ENCODE measurements around the gene TAF6. TPM values are rescaled to one million over a fixed set of nuclear protein-coding genes. Genes with fewer than 3 reads are reported as not detected.
A peak's percentile ranks its signal among the peaks of the same experiment; 100 is the strongest.

Gene TAF6
- polyA plus RNA-seq, 2 of the 4 experiments (the other 2 are of a cell fraction) = 36.2 to 57.0 TPM

GRCh38 chr7:100074841-100075240 is 44.3 kb downstream of the TAF6 start:
- no peak overlapping the region for H3K4me3 ChIP-seq
- CTCF ChIA-PET = interaction anchor here (0.5 to 1.7 kb wide), 4 partner anchors 25 to 538 kb away, joined by 3 to 4 read pairs (median 4); no protein-coding TSS in a partner anchor

GRCh38 chr7:100072462-100072861 is 46.7 kb downstream of the TAF6 start:
- CTCF ChIA-PET = interaction anchor here (0.9 to 1.1 kb wide), 4 partner anchors 8 to 95 kb away, joined by 3 to 4 read pairs (median 3); no protein-coding TSS in a partner anchor
- FAIRE-seq = no peak
- peaks cover 100% of the 10 kb centered on the region for H3K9me3 ChIP-seq
- POLR2A ChIA-PET = interaction anchor here (1.9 kb wide), 1 partner anchor 28 kb away, joined by 5 read pairs; the partner anchor contains the start of genes AP4M1 and MCM7
- no peak for DNase-seq (ENCODE audit: low read depth in 1 of 2, low spot score in 1 of 2)
- no peak overlapping the region for H3K4me3 ChIP-seq
- no peak overlapping the region for H3K4me2 ChIP-seq
- 94% methylated on average over 10 of the region's 10 CpGs for WGBS (ENCODE audit: missing lambda C conversion rate)
- no peak for ATAC-seq
- no peaks in the 10 kb centered on the region for H3K4me1 ChIP-seq
- H3K27ac ChIP-seq = no peak overlapping the region
- TF ChIP-seq, protein P1, sequence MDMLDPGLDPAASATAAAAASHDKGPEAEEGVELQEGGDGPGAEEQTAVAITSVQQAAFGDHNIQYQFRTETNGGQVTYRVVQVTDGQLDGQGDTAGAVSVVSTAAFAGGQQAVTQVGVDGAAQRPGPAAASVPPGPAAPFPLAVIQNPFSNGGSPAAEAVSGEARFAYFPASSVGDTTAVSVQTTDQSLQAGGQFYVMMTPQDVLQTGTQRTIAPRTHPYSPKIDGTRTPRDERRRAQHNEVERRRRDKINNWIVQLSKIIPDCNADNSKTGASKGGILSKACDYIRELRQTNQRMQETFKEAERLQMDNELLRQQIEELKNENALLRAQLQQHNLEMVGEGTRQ (IDR thresholded peaks at IDR 0.05) = no peak
- TF ChIP-seq RCOR1 (IDR thresholded peaks at IDR 0.05; ENCODE audit: low read depth, low read length) (no peak), GATA3 (IDR thresholded peaks at IDR 0.05; ENCODE audit: borderline replicate concordance) (no peak), MAZ (IDR thresholded peaks at IDR 0.05; ENCODE audit: borderline replicate concordance, low read depth, low read length) (no peak), CBX2 (IDR thresholded peaks at IDR 0.05; ENCODE audit: borderline replicate concordance, low read depth) (no peak), HOXA7 (CRISPR knock-in tag; IDR thresholded peaks at IDR 0.05) (no peak), ATOH8 (CRISPR knock-in tag; IDR thresholded peaks at IDR 0.05; ENCODE audit: low read depth) (no peak), TFCP2L1 (CRISPR knock-in tag; IDR thresholded peaks at IDR 0.05) (no peak), HDAC2 (IDR thresholded peaks at IDR 0.05) (no peak), MYC (IDR thresholded peaks at IDR 0.05; ENCODE audit: borderline replicate concordance, low read length) (no peak), KDM5A (IDR thresholded peaks at IDR 0.05) (no peak), HEYL (CRISPR knock-in tag; IDR thresholded peaks at IDR 0.05) (no peak), CTCF (IDR thresholded peaks at IDR 0.05) (no peak), CBX8 (IDR thresholded peaks at IDR 0.05) (no peak), POLR2AphosphoS2 (conservative IDR thresholded peaks at IDR 0.05; ENCODE audit: low read length) (no peak), ELK1 (IDR thresholded peaks at IDR 0.05; ENCODE audit: low read depth, low read length) (no peak), HOXB13 (CRISPR knock-in tag; IDR thresholded peaks at IDR 0.05; ENCODE audit: low read depth) (no peak), RFX5 (IDR thresholded peaks at IDR 0.05) (no peak)
- TF ChIP-seq, protein P2, sequence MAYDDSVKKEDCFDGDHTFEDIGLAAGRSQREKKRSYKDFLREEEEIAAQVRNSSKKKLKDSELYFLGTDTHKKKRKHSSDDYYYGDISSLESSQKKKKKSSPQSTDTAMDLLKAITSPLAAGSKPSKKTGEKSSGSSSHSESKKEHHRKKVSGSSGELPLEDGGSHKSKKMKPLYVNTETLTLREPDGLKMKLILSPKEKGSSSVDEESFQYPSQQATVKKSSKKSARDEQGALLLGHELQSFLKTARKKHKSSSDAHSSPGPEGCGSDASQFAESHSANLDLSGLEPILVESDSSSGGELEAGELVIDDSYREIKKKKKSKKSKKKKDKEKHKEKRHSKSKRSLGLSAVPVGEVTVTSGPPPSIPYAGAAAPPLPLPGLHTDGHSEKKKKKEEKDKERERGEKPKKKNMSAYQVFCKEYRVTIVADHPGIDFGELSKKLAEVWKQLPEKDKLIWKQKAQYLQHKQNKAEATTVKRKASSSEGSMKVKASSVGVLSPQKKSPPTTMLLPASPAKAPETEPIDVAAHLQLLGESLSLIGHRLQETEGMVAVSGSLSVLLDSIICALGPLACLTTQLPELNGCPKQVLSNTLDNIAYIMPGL (CRISPR knock-in tag; IDR thresholded peaks at IDR 0.05; ENCODE audit: borderline replicate concordance) = no peak
- TF ChIP-seq, protein P3, sequence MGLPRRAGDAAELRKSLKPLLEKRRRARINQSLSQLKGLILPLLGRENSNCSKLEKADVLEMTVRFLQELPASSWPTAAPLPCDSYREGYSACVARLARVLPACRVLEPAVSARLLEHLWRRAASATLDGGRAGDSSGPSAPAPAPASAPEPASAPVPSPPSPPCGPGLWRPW (IDR thresholded peaks at IDR 0.05) = no peak

More at GRCh38 chr7:100074841-100075240, 44.3 kb downstream of the TAF6 start:
- POLR2A ChIA-PET = no interaction called here
- DNase-seq (ENCODE audit: low read depth in 1 of 2, low spot score in 1 of 2) = no peak
- no peak overlapping the region for H3K4me2 ChIP-seq
- WGBS (ENCODE audit: missing lambda C conversion rate) = 97% methylated on average over 7 of the region's 7 CpGs
- ATAC-seq = no peak
- H3K27ac ChIP-seq = no peak overlapping the region
- H3K9me3 ChIP-seq = peaks cover 89% of the 10 kb centered on the region
- TF ChIP-seq MAFK (IDR thresholded peaks at IDR 0.05; ENCODE audit: partially characterized antibody) (peak; percentile 92), SREBF2 (IDR thresholded peaks at IDR 0.05) (no peak), HOXA7 (CRISPR knock-in tag; IDR thresholded peaks at IDR 0.05) (no peak), ZSCAN20 (CRISPR knock-in tag; IDR thresholded peaks at IDR 0.05) (no peak), POLR2A (IDR thresholded peaks at IDR 0.05; ENCODE audit: low read length) (no peak), NPAS2 (CRISPR knock-in tag; IDR thresholded peaks at IDR 0.05; ENCODE audit: borderline replicate concordance) (no peak), MAX (IDR thresholded peaks at IDR 0.05) (no peak)
- TF ChIP-seq, protein P4, sequence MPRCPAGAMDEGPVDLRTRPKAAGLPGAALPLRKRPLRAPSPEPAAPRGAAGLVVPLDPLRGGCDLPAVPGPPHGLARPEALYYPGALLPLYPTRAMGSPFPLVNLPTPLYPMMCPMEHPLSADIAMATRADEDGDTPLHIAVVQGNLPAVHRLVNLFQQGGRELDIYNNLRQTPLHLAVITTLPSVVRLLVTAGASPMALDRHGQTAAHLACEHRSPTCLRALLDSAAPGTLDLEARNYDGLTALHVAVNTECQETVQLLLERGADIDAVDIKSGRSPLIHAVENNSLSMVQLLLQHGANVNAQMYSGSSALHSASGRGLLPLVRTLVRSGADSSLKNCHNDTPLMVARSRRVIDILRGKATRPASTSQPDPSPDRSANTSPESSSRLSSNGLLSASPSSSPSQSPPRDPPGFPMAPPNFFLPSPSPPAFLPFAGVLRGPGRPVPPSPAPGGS (IDR thresholded peaks at IDR 0.05) = no peak
- TF ChIP-seq, protein P5, sequence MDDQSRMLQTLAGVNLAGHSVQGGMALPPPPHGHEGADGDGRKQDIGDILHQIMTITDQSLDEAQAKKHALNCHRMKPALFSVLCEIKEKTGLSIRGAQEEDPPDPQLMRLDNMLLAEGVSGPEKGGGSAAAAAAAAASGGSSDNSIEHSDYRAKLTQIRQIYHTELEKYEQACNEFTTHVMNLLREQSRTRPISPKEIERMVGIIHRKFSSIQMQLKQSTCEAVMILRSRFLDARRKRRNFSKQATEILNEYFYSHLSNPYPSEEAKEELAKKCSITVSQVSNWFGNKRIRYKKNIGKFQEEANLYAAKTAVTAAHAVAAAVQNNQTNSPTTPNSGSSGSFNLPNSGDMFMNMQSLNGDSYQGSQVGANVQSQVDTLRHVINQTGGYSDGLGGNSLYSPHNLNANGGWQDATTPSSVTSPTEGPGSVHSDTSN (IDR thresholded peaks at IDR 0.05) = no peak
- peaks cover under 1% of the 10 kb centered on the region; the same call in 1 of the 3 replicates for H3K4me1 ChIP-seq
- no peak for FAIRE-seq
